Body of pancreas (tissue), 4 donors: Measurements from ENCODE around the gene LAX1.

Source experiments
- CTCF ChIP-seq, 7 experiments: fragments of 450-650 bp in 4 of 7; fragments of 200-600 bp in 3 of 7; sonication (generic) in 3 of 7; IDR thresholded peaks; one replicate each; pipeline ENCODE4 v1.5.1; 2016 to 2019; ENCODE audit warnings: antibody characterized with exemption in 7 of 7
- POLR2A ChIP-seq, 3 donors: fragments of 450-650 bp; IDR thresholded peaks; one replicate each; pipeline ENCODE4 v1.6.1; 2016; ENCODE audit warnings: antibody characterized with exemption in 3 of 3, mild to moderate bottlenecking in 2 of 3

GRCh38 chr1:203720242-203720641 is 44.7 kb upstream of the LAX1 start:
- TF ChIP-seq CTCF (IDR thresholded peaks at IDR 0.05) (no peak), POLR2A (IDR thresholded peaks at IDR 0.05) (no peak)
